HEK293T (cell line): ENCODE data around the gene TRERF1.

Experiments used
- CTCF ChIA-PET: fragments of 350-600 bp; formaldehyde crosslinking; extraction: SDS; loops from one replicate; lab custom pipeline; 2021; ENCODE audit warnings: antibody characterized with exemption, inconsistent platforms; lab: Yijun Ruan, JAX
- POLR2A ChIA-PET: fragments of 350-600 bp; formaldehyde crosslinking; extraction: SDS; loops from one replicate; lab custom pipeline; 2020; ENCODE audit warnings: antibody characterized with exemption, inconsistent platforms; lab: Yijun Ruan, JAX
- DNase-seq: peaks from one replicate; pipeline ENCODE4 v3.0.0; 2012; ENCODE audit warnings: mixed read lengths; ENCODE audit errors: extremely low spot score
- ARNT ChIP-seq: fragments of 450-650 bp; IDR thresholded peaks from 2 replicates; pipeline ENCODE4 v1.6.1; 2017; ENCODE audit warnings: mild to moderate bottlenecking
- BHLHE40 ChIP-seq: fragments of 450-650 bp; IDR thresholded peaks from 2 replicates; pipeline ENCODE4 v1.6.1; 2016; ENCODE audit warnings: mild to moderate bottlenecking, moderate library complexity, borderline replicate concordance
- CTBP1 ChIP-seq: fragments of 450-650 bp; IDR thresholded peaks from 2 replicates; pipeline ENCODE4 v1.6.1; 2016; ENCODE audit warnings: borderline replicate concordance
- ELF4 ChIP-seq: fragments of 450-650 bp; IDR thresholded peaks from 2 replicates; pipeline ENCODE4 v1.6.1; 2017; ENCODE audit warnings: antibody characterized with exemption
- FOXA1 ChIP-seq: fragments of 450-650 bp; IDR thresholded peaks from 2 replicates; pipeline ENCODE4 v1.6.1; 2016; ENCODE audit warnings: mild to moderate bottlenecking
- FOXK2 ChIP-seq: fragments of 450-650 bp; IDR thresholded peaks from 2 replicates; pipeline ENCODE4 v1.6.1; 2016; ENCODE audit warnings: mild to moderate bottlenecking
- FOXM1 ChIP-seq: fragments of 450-650 bp; IDR thresholded peaks from 2 replicates; pipeline ENCODE4 v1.6.1; 2017; ENCODE audit warnings: mild to moderate bottlenecking, borderline replicate concordance
- HDGF ChIP-seq: fragments of 450-650 bp; IDR thresholded peaks from 2 replicates; pipeline ENCODE4 v1.6.1; 2017; ENCODE audit warnings: antibody characterized with exemption, borderline replicate concordance
- L3MBTL2 ChIP-seq: fragments of 450-650 bp; conservative IDR thresholded peaks from 2 replicates; pipeline ENCODE4 v1.6.1; 2016; ENCODE audit warnings: mild to moderate bottlenecking
- LEF1 ChIP-seq: fragments of 450-650 bp; IDR thresholded peaks from 2 replicates; pipeline ENCODE4 v1.6.1; 2017; ENCODE audit warnings: mild to moderate bottlenecking, borderline replicate concordance
- NFRKB ChIP-seq: fragments of 450-650 bp; IDR thresholded peaks from 2 replicates; pipeline ENCODE4 v1.6.1; 2016; ENCODE audit warnings: mild to moderate bottlenecking, moderate library complexity
- PKNOX1 ChIP-seq: fragments of 450-650 bp; IDR thresholded peaks from 2 replicates; pipeline ENCODE4 v1.6.1; 2016
- SP1 ChIP-seq: fragments of 450-650 bp; IDR thresholded peaks from 2 replicates; pipeline ENCODE4 v1.6.1; 2017
- SUZ12 ChIP-seq: fragments of 450-650 bp; IDR thresholded peaks from 2 replicates; pipeline ENCODE4 v1.6.1; 2016; ENCODE audit warnings: mild to moderate bottlenecking
- TARDBP ChIP-seq: fragments of 450-650 bp; IDR thresholded peaks from 2 replicates; pipeline ENCODE4 v1.6.1; 2016
- ZNF384 ChIP-seq: fragments of 450-650 bp; IDR thresholded peaks from 2 replicates; pipeline ENCODE4 v1.6.1; 2016

Gene TRERF1

GRCh38 chr6:42190554-42191183 is 261.1 kb downstream of the TRERF1 start:
- no peak for DNase-seq
- ChIA-PET POLR2A (no interaction called here), CTCF (no interaction called here)
- TF ChIP-seq ARNT (no peak), LEF1 (no peak), SP1 (no peak), ELF4 (no peak), FOXA1 (no peak), PKNOX1 (no peak), L3MBTL2 (no peak), NFRKB (no peak), FOXM1 (no peak), CTBP1 (no peak), BHLHE40 (no peak), TARDBP (no peak)

GRCh38 chr6:42188406-42188805 is 263.3 kb downstream of the TRERF1 start:
- POLR2A ChIA-PET = no interaction called here
- TF ChIP-seq TARDBP (no peak), BHLHE40 (no peak), SUZ12 (no peak), SP1 (no peak), ZNF384 (no peak), NFRKB (no peak), FOXM1 (no peak), FOXK2 (no peak), LEF1 (no peak), HDGF (no peak)
- CTCF ChIA-PET = no interaction called here
- no peak for DNase-seq

DNA sequence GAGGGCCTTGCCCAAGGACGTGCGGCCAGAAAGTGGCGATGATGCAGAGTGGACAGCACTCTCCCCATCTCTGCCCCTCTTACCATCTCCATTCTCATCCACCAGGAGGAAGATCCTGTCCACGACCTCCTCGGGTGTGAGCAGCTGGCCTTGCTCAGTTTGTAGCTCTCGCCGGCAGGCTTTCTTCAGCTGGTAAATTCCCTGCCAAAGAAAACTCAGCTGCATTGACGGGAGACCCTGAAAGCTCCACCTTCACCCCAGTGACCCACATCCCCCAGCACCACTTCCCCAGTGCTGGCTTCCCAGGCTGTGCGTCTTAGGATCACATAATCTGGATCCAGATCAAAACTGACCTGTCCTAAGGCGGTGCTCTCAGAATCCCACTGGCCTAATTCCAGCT is 266.1 kb downstream of the TRERF1 start:
- no peak for DNase-seq
- TF ChIP-seq ZNF384 (no peak), HDGF (no peak), TARDBP (no peak), BHLHE40 (no peak), FOXA1 (no peak), SUZ12 (no peak), ARNT (no peak), PKNOX1 (no peak), LEF1 (no peak), CTBP1 (no peak), ELF4 (no peak), FOXM1 (no peak)
- ChIA-PET POLR2A (no interaction called here), CTCF (interaction anchor here (0.6 kb wide), 1 partner anchor 44 kb away, joined by 3 read pairs; no protein-coding TSS in a partner anchor)

DNA sequence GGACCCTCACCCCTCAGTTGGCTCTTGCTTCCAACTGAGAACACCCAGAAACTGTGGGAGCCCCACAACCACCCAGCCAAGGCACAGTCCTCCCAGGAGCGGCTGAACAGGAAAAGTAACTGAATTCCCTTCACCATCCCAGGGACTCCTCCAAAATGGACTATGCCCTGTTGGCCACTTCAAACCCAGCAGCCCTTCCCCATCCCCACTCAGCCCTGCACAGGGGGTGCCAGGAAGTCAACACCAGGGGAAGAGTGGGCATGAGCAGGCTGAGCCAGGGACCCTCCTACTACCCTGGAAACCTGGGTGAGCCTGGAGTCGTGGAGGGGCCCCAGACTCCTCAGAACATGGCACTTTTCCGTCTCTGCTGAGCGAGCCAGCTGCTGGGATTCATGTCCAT is 267.3 kb downstream of the TRERF1 start:
- ChIA-PET POLR2A (no interaction called here), CTCF (no interaction called here)
- DNase-seq = no peak
- no peak for TF ChIP-seq SUZ12
- TF ChIP-seq HDGF = no peak
- TF ChIP-seq ELF4 = no peak
- TF ChIP-seq NFRKB = no peak
- no peak for TF ChIP-seq PKNOX1
- no peak for TF ChIP-seq CTBP1
- TF ChIP-seq BHLHE40 = no peak
- TF ChIP-seq SP1 = no peak
- no peak for TF ChIP-seq ZNF384
- no peak for TF ChIP-seq LEF1
- no peak for TF ChIP-seq FOXA1
- TF ChIP-seq FOXK2 = no peak
- no peak for TF ChIP-seq FOXM1
- TF ChIP-seq L3MBTL2 = no peak
- no peak for TF ChIP-seq TARDBP
- TF ChIP-seq ARNT = no peak

DNA sequence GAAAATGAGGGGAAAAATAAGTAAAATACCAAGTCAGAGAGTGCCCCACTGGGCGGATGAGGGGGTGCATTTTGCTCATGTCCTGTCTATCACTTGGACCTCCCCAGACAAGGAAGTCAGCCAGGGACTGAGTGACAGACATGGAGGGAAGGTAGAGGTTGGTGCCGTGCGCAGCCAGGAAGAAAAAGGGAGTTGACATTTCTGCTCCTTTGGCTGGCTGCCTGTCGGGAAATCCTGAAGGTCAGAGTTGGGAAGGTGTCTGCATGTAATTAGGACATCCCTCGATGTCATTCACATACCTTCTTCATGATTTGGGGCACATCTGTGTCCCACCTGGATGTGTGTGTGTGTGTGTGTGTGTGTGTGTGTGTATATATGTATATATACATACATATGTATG is 269.6 kb downstream of the TRERF1 start:
- no peak for TF ChIP-seq CTBP1
- TF ChIP-seq FOXK2 = no peak
- TF ChIP-seq ELF4 = no peak
- no peak for TF ChIP-seq BHLHE40
- no peak for TF ChIP-seq NFRKB
- TF ChIP-seq FOXA1 = no peak
- ChIA-PET CTCF (no interaction called here), POLR2A (no interaction called here)
- DNase-seq = no peak

DNA sequence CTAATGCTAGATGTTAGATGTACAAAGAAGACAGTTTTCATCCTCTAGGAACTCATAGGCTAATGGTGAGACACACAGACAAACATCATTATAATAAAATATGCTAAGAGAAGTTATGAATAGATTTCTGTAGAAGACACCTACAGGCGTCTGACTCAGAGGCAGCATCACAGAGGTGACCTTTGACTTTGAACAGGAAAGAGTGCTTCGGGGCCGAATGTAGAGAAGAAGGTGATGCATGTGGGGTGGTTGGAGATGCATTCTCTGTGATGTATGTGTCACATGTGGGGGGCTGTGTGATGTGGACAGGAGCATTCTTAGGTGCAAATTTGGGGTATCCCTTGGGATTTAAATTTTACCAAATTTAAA is 271.8 kb downstream of the TRERF1 start:
- ChIA-PET POLR2A (interaction anchor here (1.4 kb wide), 1 partner anchor 35 kb away, joined by 3 read pairs; no protein-coding TSS in a partner anchor), CTCF (no interaction called here)
- no peak for DNase-seq
- no peak for TF ChIP-seq L3MBTL2
- TF ChIP-seq HDGF = no peak
- TF ChIP-seq LEF1 = no peak
- no peak for TF ChIP-seq SP1
- TF ChIP-seq FOXK2 = no peak
- TF ChIP-seq FOXA1 = no peak
- no peak for TF ChIP-seq CTBP1
- no peak for TF ChIP-seq BHLHE40
- TF ChIP-seq SUZ12 = no peak
- TF ChIP-seq ELF4 = no peak
- no peak for TF ChIP-seq FOXM1
- no peak for TF ChIP-seq ZNF384
- TF ChIP-seq PKNOX1 = no peak
- TF ChIP-seq ARNT = no peak
- TF ChIP-seq TARDBP = no peak
- TF ChIP-seq NFRKB = no peak
